ENCODE results near the gene CTDSPL2. TPM values are rescaled to one million over a fixed set of nuclear protein-coding genes. Genes with fewer than 3 reads are reported as not detected.
"Not testable (repeated sequence)": the region's sequence is repeated elsewhere in the genome, so short reads cannot be mapped to it uniquely, and the experiment has no call there.

The CTDSPL2 gene
- total and polyA plus RNA-seq, 12 donors = 3.3 to 70.9 (median 27.9) TPM

DNA sequence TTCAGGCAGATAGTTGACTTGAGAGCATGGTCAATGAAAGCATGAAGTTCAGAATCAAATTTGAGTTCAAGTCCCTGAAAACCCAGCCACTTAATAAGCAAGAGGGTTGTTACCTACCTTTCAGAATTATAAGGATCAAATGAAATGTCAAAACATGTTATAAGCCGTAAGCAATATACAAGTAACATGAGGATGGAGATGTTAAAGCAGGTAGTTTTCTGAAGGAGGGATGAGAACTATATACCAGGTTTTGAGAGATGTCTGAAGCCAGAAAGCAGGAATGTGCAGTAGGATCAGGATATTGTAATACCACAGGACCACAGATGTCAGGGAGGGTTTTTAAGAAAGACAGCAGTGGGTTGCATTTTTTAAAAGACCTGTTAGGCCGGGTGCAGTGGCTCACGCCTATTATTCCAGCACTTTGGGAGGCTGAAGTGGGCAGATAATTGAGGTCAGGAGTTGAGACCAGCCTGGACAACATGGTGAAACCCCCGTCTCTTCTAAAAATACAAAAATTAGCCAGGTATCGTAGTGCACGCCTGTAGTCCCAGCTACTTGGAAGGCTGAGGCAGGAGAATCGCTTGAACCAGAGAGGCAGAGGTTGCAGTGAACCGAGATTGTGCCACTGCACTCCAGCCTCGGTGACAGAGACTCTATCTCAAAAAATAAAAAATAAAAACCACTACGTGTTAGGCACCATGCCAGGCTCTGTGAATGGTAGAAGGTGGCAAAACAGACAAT, 102.6 kb downstream of the CTDSPL2 start:
- peaks cover 0 to 4% of the 10 kb centered on the region in 2 donors for H3K36me3 ChIP-seq (replicated peaks in 1 of 2)
- no peak overlapping the region for H3K27ac ChIP-seq
- H3K4me3 ChIP-seq = no peak overlapping the region
- no peaks in the 10 kb centered on the region for H3K27me3 ChIP-seq
- H3K4me1 ChIP-seq (replicated peaks in 1 of 2) = no peaks in the 10 kb centered on the region
- DNase-seq = peak in 1 of 7 donors; percentile 45
- intact Hi-C loops (cut with DNase I) = no loop called here
- WGBS, 4 donors = 81 to 85% (median 82%) methylated on average over 10 of the region's 10 CpGs
- no peaks in the 10 kb centered on the region for H3K9me3 ChIP-seq (replicated peaks in 1 of 3)
- TF ChIP-seq, protein P1, sequence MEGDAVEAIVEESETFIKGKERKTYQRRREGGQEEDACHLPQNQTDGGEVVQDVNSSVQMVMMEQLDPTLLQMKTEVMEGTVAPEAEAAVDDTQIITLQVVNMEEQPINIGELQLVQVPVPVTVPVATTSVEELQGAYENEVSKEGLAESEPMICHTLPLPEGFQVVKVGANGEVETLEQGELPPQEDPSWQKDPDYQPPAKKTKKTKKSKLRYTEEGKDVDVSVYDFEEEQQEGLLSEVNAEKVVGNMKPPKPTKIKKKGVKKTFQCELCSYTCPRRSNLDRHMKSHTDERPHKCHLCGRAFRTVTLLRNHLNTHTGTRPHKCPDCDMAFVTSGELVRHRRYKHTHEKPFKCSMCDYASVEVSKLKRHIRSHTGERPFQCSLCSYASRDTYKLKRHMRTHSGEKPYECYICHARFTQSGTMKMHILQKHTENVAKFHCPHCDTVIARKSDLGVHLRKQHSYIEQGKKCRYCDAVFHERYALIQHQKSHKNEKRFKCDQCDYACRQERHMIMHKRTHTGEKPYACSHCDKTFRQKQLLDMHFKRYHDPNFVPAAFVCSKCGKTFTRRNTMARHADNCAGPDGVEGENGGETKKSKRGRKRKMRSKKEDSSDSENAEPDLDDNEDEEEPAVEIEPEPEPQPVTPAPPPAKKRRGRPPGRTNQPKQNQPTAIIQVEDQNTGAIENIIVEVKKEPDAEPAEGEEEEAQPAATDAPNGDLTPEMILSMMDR (IDR thresholded peaks at IDR 0.05) = no peak
- TF ChIP-seq POLR2A (IDR thresholded peaks at IDR 0.05) = no peak

DNA sequence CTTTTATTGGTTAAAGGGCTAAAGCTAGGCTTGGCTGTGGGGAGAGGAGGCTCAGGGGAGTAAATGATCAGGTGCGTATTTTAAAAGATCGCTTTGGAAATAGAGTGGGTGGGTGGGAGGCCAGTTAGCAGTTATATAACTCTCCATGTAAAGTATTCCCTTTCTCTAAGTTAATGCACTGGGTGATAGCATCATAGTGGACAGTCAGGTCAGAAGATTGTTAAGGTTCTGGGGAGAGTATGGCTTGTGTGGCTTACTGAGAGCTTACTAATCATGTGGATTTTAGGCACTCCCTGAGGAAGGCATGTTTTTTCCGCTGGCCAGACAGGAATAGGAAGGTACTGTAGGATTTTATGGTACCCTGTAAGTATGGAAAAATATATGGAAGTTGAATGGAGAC, 103.2 kb downstream of the CTDSPL2 start:
- TF ChIP-seq, protein P1 (IDR thresholded peaks at IDR 0.05) = no peak
- no peak for TF ChIP-seq POLR2A (IDR thresholded peaks at IDR 0.05)
- no peak for DNase-seq
- H3K27ac ChIP-seq = no peak overlapping the region
- intact Hi-C loops (cut with DNase I) = no loop called here
- H3K36me3 ChIP-seq (replicated peaks in 1 of 2) = peaks cover 0 to 4% of the 10 kb centered on the region in 2 donors
- H3K4me1 ChIP-seq (replicated peaks in 1 of 2) = peaks cover 2 to 4% of the 10 kb centered on the region in 2 donors
- 92 to 99% (median 96%) methylated on average over 3 of the region's 3 CpGs for WGBS, 4 donors
- no peak overlapping the region for H3K4me3 ChIP-seq
- H3K27me3 ChIP-seq = no peaks in the 10 kb centered on the region
- H3K9me3 ChIP-seq (replicated peaks in 1 of 3) = no peaks in the 10 kb centered on the region

DNA sequence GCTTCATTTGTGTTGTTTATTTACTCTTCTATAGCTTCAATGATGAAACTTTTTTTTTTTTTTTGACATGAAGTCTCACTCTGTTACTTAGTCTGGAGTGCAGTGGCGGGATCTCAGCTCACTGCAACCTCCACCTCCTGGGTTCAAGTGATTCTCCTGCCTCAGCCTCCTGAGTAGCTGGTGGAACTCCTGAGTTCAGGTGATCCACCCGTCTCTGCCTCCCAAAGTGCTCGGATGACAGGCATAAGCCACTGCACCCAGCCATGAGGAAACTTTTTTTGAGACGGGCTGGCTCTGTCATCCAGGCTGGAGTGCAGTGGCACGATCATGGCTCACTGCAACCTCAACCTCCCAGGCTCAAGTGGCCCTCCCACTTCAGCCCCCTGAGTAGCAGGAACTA, 104.8 kb downstream of the CTDSPL2 start:
- H3K27ac ChIP-seq; intact Hi-C loops (cut with DNase I); H3K4me3 ChIP-seq; H3K4me1 ChIP-seq (replicated peaks in 1 of 2); H3K27me3 ChIP-seq; H3K36me3 ChIP-seq (replicated peaks in 1 of 2); H3K9me3 ChIP-seq (replicated peaks in 1 of 3); DNase-seq: not testable (repeated sequence)
- WGBS, 4 donors = 98 to 100% (median 98%) methylated on average over 4 to 5 of the region's 5 CpGs

DNA sequence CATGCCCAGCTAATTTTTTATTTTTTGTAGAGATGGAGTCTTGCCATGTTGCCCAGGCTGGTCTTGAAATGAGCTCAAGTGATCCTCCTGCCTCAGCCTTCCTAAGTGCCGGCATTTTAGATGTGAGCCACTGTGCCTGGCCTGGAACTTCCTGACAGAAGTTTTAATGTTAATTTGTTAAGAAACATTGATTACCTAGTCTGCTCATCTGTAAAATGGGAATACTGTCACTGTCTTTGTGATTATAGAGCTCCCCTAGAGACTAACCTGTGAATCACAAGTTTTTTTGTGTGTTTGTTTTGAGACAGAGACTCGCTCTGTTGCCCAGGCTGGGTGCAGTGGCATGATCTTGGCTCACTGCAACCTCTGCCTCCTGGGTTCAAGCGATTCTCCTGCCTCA, 105.3 kb downstream of the CTDSPL2 start:
- DNase-seq = no peak
- Histone ChIP-seq H3K36me3 (replicated peaks in 1 of 2) (peaks cover 0 to 4% of the 10 kb centered on the region in 2 donors), H3K9me3 (replicated peaks in 1 of 3) (no peaks in the 10 kb centered on the region), H3K4me1 (replicated peaks in 1 of 2) (peaks cover 6 to 9% of the 10 kb centered on the region in 2 donors), H3K27ac (no peak overlapping the region), H3K27me3 (no peaks in the 10 kb centered on the region), H3K4me3 (no peak overlapping the region)
- 92 to 100% (median 98%) methylated on average over 3 of the region's 3 CpGs for WGBS, 4 donors
- intact Hi-C loops (cut with DNase I) = no loop called here
- TF ChIP-seq POLR2A (IDR thresholded peaks at IDR 0.05) = no peak
- TF ChIP-seq, protein P1 (IDR thresholded peaks at IDR 0.05) = no peak

DNA sequence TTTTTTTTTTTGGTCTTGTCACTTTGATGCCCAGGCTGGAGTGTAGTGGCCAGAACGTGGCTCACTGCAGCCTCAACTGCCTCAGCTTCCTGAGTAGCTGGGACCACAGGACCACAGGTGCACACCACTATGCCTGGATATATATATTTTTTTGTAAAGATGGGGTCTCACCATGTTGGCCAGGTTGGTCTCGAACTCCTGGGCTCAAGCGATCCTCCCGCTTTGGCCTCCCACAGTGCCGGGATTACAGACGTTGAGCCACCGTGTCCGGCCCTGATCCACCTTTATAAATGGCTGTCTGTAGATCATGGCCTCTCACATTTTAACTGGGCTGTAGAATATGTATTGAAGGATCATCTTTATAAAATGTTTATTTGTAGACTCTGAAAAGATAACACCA, 107.7 kb downstream of the CTDSPL2 start:
- peak in 1 of 7 donors; percentile 46 for DNase-seq
- Histone ChIP-seq H3K27ac (no peak overlapping the region), H3K36me3 (replicated peaks in 1 of 2) (no peaks in the 10 kb centered on the region), H3K4me1 (replicated peaks in 1 of 2) (peaks cover 12 to 21% of the 10 kb centered on the region in 2 donors), H3K27me3 (no peaks in the 10 kb centered on the region), H3K9me3 (replicated peaks in 1 of 3) (no peaks in the 10 kb centered on the region), H3K4me3 (no peak overlapping the region)
- no peak for TF ChIP-seq POLR2A (IDR thresholded peaks at IDR 0.05)
- TF ChIP-seq, protein P1 (IDR thresholded peaks at IDR 0.05) = no peak
- WGBS, 4 donors = 93 to 96% (median 95%) methylated on average over 8 of the region's 8 CpGs
- intact Hi-C loops (cut with DNase I) = no loop called here

All from adrenal gland (tissue), 12 donors.